Measurements from ENCODE around the gene RNF130.

Gene RNF130

GRCh38 chr5:180056153-180056552, 15.4 kb downstream of the RNF130 start:
- no peak for DNase-seq (ENCODE audit: low spot score)

GRCh38 chr5:180054226-180054625, 17.3 kb downstream of the RNF130 start:
- DNase-seq (ENCODE audit: low spot score): no peak

DNA sequence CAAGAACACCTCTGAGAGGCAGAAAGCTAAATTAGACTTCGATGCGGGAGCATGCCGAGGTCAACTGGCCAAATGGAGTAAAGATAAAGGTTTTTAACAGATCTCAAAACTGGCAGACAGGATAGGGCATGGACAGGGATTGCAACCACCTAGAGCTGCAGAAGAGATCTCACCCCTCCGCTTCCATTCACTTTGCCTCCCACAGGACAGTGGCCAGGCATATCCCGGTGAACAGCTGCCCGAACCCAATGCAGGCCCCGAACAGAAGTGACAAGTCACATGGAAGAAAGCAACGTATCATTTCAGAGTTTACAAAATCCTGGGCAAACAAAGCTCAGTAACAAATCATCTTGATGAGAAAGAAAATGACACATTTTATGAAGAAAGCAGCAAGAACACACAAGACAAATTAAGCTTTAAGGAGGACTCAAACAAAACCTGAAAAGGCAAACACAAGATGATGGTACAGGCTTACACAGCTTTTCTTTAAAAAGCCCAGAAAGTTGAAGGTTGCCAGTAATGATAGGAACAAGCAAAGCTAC, 18.4 kb downstream of the RNF130 start:
- no peak for DNase-seq (ENCODE audit: low spot score)

DNA sequence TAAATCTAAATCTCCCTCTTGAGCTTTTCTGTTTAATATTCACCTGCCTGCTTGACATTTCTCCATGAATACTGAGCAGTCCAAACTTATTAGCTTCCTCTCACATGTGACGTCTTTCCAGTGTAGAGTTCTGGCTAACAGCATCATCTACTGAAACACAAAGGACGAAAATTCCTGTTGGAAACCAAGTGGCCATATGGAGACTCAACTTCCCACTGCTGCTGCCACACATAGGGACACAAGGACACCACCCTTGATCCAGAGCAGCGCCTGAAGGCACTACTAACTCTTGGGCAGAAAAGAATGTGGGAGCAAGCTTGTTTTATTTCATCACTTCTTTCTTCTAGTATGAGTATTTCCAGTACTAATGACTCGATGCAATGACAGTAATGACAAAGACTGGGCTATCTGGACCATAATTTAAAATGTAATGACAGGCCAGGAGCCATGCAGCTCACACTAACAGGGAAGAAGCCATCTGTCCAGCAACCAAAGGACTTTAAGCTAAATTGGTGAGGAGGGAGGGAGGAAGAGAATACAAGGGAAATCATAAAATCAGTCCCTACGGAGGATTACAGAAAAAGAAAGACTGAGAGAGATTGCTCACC, 19.2 kb downstream of the RNF130 start:
- no peak for DNase-seq (ENCODE audit: low spot score)

- no peak for DNase-seq (ENCODE audit: low spot score)
These were observed 21.2 kb downstream of the RNF130 start for GRCh38 chr5:180050121-180050940.

DNA sequence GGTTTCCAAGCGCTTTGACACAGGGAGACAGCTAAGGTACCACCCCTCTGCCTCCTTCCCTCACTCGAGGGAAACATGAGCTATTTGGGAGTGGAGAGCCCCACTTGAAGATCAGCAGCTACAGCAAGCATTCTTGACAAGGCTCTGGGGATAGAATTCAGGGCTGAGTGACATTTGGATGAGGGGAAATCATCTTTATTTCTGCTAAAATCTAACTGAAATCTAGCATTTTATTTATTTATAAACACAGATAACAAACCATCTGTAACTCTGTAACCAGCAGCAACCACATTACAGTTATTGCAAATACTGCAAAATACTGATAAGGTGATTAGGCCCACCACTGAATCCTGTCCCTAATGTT, 22.4 kb downstream of the RNF130 start:
- no peak for DNase-seq (ENCODE audit: low spot score)

GRCh38 chr5:180047667-180048066, 23.9 kb downstream of the RNF130 start:
- no peak for DNase-seq (ENCODE audit: low spot score)

DNA sequence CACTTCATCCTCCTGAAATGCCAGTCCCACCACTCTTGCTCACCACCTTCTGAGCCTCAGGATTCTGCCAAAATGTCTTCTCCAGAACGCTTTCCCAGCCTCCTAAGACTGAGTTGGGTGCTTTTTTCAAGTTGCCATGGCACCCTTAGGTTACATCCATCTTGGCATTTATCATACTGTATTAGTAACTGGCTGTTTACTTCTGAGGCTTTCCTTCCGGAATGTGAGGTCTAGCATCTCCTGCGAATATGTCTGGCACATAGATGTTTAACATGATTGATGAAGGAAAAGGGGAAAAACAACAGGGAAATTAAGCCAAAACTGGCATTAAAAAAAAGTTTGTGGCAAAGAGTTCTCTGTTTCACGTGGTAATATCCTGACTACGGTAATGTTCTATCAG, 24.9 kb downstream of the RNF130 start:
- DNase-seq (ENCODE audit: low spot score): no peak

DNA sequence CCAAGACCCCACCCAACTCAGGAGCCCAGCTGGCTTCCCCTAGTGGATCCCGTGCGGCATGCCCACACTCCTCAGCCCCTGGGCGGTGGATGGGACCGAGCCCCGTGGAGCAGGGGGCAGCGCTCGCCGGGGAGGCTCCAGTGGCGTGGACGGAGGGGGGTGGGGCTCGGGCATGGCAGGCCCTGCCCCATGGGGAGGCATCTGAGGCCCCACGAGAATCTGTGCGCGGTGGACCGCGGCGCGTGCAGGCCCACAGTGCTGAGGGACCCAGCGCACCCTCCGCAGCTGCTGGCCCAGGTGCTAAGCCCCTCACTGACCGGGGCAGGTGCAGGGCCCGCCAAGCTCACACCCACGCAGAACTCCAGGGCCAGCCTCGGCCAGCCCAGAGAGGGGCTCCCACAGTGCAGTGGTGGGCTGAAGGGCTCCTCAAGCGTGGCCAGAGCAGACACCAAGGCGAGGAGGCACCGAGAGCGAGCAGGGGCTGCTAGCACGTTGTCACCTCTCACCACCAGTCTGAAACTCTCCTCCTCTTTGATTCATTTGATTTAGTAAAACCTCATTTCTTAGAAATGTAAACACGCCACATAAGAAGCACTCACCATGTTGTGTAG, 25.6 kb downstream of the RNF130 start:
- no peak for DNase-seq (ENCODE audit: low spot score)

- DNase-seq (ENCODE audit: low spot score): no peak
These were observed 28.2 kb downstream of the RNF130 start for GRCh38 chr5:180043377-180043776.

GRCh38 chr5:180041301-180042274, 30.0 kb downstream of the RNF130 start:
- no peak for DNase-seq (ENCODE audit: low spot score)

DNA sequence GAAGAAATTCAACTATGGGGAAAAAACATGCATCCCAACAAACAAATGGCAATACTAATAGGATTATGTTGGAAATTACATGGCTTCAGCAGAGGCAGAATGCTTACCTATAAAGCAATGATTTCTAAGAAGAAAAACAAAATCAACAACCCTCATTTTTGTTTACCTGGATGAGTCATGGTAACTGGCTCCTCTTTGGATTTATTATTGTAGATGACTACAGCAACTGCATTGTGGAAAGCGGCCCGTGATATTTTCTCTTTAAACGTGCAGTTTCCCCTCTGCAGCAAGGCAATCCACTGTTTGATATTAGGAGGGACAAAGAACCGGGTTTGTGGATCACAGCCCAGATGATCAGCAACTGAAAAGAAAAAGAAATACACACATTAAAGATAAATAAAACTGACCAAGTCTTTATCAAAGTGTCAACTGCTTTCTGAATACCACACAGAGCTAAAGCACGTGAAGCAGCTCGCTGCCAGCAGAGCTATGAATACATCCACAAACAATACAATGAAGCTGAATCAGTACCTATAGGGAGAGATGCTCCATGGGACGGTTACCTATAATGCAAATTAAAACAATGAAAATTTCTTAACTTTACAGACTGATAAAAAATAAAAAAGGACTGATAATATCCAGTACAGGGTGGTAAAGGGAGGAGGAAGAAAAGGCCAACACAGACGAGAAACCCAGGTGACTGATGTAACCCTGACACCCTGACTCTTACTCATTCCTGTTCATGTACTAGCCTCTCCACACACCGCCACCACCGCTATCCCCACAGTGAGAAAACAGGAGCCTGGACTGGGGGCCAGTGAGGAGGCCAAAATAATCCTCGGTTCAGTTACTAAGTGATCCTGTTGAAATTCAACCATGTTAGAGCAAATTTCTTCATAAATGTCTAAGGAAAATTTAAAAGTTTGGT, 31.0 kb downstream of the RNF130 start:
- no peak for DNase-seq (ENCODE audit: low spot score)

DNA sequence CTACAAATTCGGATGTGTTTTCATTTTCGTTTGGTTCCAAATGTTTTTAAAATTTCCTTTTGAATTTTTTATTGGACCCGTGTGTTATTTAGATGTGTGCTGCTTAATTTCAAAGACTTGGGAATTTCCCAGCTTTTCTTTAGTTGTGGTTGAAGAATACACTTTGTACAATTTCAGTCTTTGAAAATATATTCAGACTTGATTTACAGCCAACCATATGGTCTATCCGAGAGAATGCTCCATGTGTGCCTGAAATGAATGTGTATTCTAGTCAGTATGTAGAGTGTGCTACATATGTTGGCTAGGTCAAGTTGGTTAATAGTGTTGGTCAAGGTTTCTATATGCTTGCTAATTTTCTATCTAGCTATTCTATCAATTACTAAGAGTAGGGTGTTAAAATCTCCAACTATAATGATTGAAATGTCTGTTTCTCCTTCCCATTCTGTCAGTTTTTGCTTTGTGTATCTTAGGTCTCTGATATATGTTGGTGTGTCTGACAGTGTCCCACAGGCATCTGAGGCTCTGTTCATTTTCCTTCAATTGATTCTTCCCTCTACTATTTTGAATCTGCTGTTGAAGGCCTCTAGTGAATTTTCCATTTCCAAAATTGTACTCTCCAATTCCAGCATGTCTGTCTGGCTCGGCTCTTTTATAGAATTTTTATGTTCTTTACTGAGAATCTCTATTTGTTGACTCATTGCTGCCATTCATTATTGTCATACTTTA, 36.2 kb downstream of the RNF130 start:
- DNase-seq (ENCODE audit: low spot score): no peak

GRCh38 chr5:180034564-180034963, 37.0 kb downstream of the RNF130 start:
- no peak for DNase-seq (ENCODE audit: low spot score)

DNA sequence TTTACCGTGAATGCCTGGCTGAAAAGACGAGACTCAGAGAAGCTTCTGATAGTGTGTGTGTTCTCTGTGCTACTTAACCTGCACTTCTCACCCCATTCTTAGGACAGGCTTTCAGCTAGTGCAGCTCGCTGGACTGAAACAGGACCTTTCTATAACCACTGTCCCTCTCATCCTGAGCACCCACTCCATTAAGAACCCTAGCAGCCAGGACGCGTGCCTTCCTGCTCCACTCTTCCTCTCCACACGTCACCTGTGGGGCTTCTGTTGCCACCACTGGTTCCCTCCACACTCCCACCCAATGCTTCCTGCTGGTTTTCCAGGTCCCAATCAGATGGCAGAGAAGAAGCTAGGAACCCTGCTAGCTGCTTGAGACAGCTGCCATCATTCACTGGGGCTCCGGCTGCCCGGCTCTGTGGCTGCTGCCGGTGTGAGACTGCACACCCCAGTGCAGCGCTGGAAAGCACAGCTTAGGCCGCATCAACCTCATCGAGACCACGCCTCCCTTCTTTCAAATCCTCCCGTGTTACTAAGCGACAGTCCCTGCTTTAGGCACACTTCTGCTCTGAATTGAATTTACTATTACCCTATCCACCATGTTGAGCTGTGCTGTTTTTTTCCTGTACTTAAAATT, 44.0 kb downstream of the RNF130 start:
- DNase-seq (ENCODE audit: low spot score): no peak

- no peak for DNase-seq (ENCODE audit: low spot score)
These were observed 44.7 kb downstream of the RNF130 start for GRCh38 chr5:180026734-180027458.

- no peak for DNase-seq (ENCODE audit: low spot score)
These were observed 45.2 kb downstream of the RNF130 start for GRCh38 chr5:180026320-180026719.

- no peak for DNase-seq (ENCODE audit: low spot score)
These were observed 49.7 kb downstream of the RNF130 start for GRCh38 chr5:180021900-180022299.

GRCh38 chr5:180020176-180020575, 51.4 kb downstream of the RNF130 start:
- no peak for DNase-seq (ENCODE audit: low spot score)
